WERI-Rb-1 (cell line): ENCODE results near the gene LRGUK.
A peak's percentile ranks its signal among the peaks of the same experiment; 100 is the strongest.

Experiments
- DNase-seq: peaks from one replicate; pipeline ENCODE4 v3.0.0-alpha.2; 2020
- H3K27ac ChIP-seq: fragments of 250-450 bp; sonication (Bioruptor Pico); 2 replicates; pipeline ENCODE4 v1.5.1; 2020; ENCODE audit warnings: mild to moderate bottlenecking, moderate library complexity
- H3K27me3 ChIP-seq: fragments of 250-450 bp; sonication (Bioruptor Pico); 2 replicates; pipeline ENCODE4 v1.5.1; 2021; ENCODE audit warnings: mild to moderate bottlenecking, low read depth, moderate library complexity; ENCODE audit not compliant: insufficient read depth, severe bottlenecking
- H3K36me3 ChIP-seq: fragments of 250-450 bp; sonication (Bioruptor Pico); 2 replicates; pipeline ENCODE4 v1.5.1; 2020; ENCODE audit warnings: mild to moderate bottlenecking, moderate library complexity
- H3K4me3 ChIP-seq: 2 replicates; pipeline ENCODE4 v1.5.1; 2011; ENCODE audit warnings: low read depth, mild to moderate bottlenecking, control low read depth, low read length
- H3K9me3 ChIP-seq: fragments of 250-450 bp; sonication (Bioruptor Pico); 2 replicates; pipeline ENCODE4 v1.5.1; 2021; ENCODE audit warnings: mild to moderate bottlenecking, moderate library complexity; ENCODE audit not compliant: severe bottlenecking
- TF ChIP-seq, protein P1 (sequence below): IDR thresholded peaks from 2 replicates; pipeline ENCODE4 v1.5.1; 2011; ENCODE audit warnings: low read depth, mild to moderate bottlenecking, control low read depth, inconsistent platforms, low read length

Gene LRGUK

DNA sequence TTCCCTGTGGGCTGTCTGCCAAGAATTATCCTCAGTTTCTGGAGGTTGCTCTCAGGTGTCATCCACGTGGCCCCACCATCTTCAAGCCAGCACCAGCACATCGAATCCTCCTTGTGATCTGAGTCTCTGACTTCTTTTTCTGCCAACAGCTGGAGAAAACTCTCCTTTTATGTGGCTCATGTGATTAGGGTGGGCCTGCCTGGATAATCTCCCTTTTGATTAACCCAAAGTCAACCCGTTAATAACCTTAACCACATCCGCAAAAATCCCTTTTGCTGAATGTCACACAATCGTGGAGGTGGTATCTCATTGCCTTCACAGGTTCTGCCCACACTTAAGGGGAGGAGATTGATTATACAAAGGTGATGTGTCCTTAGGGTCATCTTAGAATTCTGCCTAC is 73.8 kb downstream of the LRGUK start:
- no peaks in the 10 kb centered on the region for H3K9me3 ChIP-seq
- H3K27me3 ChIP-seq, result no peaks in the 10 kb centered on the region
- no peaks in the 10 kb centered on the region for H3K36me3 ChIP-seq
- H3K27ac ChIP-seq, result no peak overlapping the region
- H3K4me3 ChIP-seq, result no peak overlapping the region
- TF ChIP-seq, protein P1, sequence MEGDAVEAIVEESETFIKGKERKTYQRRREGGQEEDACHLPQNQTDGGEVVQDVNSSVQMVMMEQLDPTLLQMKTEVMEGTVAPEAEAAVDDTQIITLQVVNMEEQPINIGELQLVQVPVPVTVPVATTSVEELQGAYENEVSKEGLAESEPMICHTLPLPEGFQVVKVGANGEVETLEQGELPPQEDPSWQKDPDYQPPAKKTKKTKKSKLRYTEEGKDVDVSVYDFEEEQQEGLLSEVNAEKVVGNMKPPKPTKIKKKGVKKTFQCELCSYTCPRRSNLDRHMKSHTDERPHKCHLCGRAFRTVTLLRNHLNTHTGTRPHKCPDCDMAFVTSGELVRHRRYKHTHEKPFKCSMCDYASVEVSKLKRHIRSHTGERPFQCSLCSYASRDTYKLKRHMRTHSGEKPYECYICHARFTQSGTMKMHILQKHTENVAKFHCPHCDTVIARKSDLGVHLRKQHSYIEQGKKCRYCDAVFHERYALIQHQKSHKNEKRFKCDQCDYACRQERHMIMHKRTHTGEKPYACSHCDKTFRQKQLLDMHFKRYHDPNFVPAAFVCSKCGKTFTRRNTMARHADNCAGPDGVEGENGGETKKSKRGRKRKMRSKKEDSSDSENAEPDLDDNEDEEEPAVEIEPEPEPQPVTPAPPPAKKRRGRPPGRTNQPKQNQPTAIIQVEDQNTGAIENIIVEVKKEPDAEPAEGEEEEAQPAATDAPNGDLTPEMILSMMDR, result no peak
- peak; percentile 15 for DNase-seq

GRCh38 chr7:134201569-134202261 is 74.6 kb downstream of the LRGUK start:
- Histone ChIP-seq H3K9me3 (no peaks in the 10 kb centered on the region), H3K36me3 (no peaks in the 10 kb centered on the region), H3K27me3 (no peaks in the 10 kb centered on the region), H3K4me3 (no peak overlapping the region), H3K27ac (no peak overlapping the region)
- TF ChIP-seq, protein P1, result no peak
- no peak for DNase-seq

DNA sequence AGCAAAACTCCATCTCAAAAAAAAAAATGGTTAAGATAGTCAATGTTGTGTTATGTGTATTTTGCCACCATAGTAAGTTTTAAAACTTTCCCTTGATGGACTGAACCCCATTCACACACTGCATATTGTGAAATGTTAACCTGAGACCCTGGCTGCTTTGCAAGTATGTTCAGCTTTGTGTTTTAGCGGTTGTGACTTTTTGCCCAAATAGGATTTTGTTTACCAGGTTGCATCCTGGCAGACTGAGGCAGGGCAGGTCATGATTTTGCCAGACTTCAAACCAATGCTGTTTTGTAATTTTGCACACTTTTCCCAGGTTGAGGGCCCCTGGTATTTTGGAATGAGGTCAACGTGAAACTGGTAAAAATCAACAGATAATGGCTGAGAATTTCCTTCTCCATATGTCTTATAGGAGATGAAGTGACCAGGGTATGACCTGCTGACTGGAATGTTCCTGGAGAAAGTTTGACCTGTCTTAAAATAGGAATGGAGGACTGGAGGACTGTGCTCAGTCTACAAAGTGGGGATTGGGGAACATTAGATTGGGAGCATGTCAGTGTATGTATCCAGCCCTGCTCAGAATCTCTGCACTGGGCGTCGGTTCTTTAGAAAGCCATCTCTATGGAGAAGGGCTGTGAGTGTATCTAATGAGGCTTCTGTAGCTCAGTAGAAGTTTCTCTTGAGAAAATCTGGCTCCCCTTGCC is 76.2 kb downstream of the LRGUK start:
- no peak overlapping the region for H3K4me3 ChIP-seq
- H3K9me3 ChIP-seq, result no peaks in the 10 kb centered on the region
- TF ChIP-seq, protein P1, result no peak
- H3K36me3 ChIP-seq, result no peaks in the 10 kb centered on the region
- no peak overlapping the region for H3K27ac ChIP-seq
- H3K27me3 ChIP-seq, result no peaks in the 10 kb centered on the region
- no peak for DNase-seq

DNA sequence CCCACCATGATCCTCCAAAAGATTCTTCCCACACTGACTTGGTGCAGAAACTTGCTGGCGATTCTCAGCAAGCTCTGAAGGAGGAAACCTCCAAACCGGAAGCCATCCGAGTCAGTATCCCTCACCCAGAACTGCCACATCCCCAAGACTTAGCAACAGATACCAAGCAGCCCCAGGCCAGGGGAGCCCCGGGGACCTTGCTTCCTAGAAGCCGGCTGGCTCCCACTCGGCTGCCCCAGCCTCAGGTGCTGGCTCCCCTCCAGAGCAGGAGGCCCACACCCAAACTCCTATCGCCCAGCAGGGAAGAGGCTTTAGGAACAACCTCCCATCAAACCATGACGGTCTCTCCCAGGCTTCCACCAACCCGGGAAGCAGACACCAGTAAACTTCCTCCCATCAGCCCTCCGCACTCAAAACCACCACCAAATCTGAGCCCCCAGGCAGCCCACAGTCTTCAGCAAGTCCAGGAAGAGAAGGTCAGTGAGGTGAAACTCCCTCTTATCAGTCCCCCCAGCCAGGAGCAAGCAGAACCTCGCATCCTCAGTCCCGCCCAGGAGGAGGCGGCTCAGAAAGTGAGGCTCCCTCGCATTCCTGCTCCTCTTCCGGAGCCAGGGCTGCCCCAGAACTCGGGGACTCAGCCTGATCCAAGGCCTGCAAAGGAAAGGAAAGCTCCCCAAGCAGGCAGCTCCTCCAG is 82.3 kb downstream of the LRGUK start:
- Histone ChIP-seq H3K36me3 (no peaks in the 10 kb centered on the region), H3K4me3 (no peak overlapping the region), H3K27ac (no peak overlapping the region), H3K9me3 (no peaks in the 10 kb centered on the region), H3K27me3 (no peaks in the 10 kb centered on the region)
- no peak for DNase-seq
- TF ChIP-seq, protein P1, result no peak

- Histone ChIP-seq H3K4me3 (no peak overlapping the region), H3K36me3 (no peaks in the 10 kb centered on the region), H3K27me3 (no peaks in the 10 kb centered on the region), H3K27ac (no peak overlapping the region), H3K9me3 (no peaks in the 10 kb centered on the region)
- no peak for DNase-seq
- TF ChIP-seq, protein P1, result no peak
Observed at GRCh38 chr7:134210227-134210626, 83.1 kb downstream of the LRGUK start.
